Sigmoid colon (tissue), 7 donors: ENCODE data around the gene MYCBPAP. TPM values are rescaled to one million over a fixed set of nuclear protein-coding genes. Genes with fewer than 3 reads are reported as not detected.

ENCODE experiments used
- DNase-seq: peaks from one replicate; pipeline ENCODE4 v3.0.0-alpha.2; 2019
- H3K27ac ChIP-seq, 4 donors: fragments of 200-600 bp; sonication (generic); one replicate each; pipeline ENCODE4 v1.5.1; 2016 to 2019; ENCODE audit warnings: mild to moderate bottlenecking in 1 of 4
- H3K27me3 ChIP-seq, 3 donors: fragments of 200-600 bp; sonication (generic); one replicate each; pipeline ENCODE4 v1.5.1; 2019; ENCODE audit warnings: mild to moderate bottlenecking in 1 of 3
- H3K36me3 ChIP-seq, 4 donors: fragments of 200-600 bp; sonication (generic); one replicate each; pipeline ENCODE4 v1.5.1; 2016 to 2019
- H3K4me1 ChIP-seq, 4 donors: fragments of 200-600 bp; sonication (generic); one replicate each; pipeline ENCODE4 v1.5.1; 2017 to 2019
- H3K4me3 ChIP-seq, 4 donors: fragments of 200-600 bp; sonication (generic); one replicate each; pipeline ENCODE4 v1.5.1; 2017 to 2019; ENCODE audit warnings: mild to moderate bottlenecking in 2 of 4, moderate library complexity in 1 of 4
- H3K9me3 ChIP-seq, 4 donors: fragments of 200-600 bp in 3 of 4; sonication (generic) in 3 of 4; one replicate each; pipeline versions ENCODE4 v1.5.1 to v1.6.1; 2013 to 2019
- EP300 ChIP-seq, 4 donors: sonication (generic); formaldehyde crosslinking; IDR thresholded peaks; one replicate each; pipeline ENCODE4 v1.6.1; 2017; ENCODE audit warnings: antibody characterized with exemption in 4 of 4
- POLR2A ChIP-seq, 2 donors: fragments of 450-650 bp; IDR thresholded peaks; one replicate each; pipeline ENCODE4 v1.6.1; 2016; ENCODE audit warnings: antibody characterized with exemption in 2 of 2, mild to moderate bottlenecking in 2 of 2, moderate library complexity in 2 of 2
- POLR2AphosphoS5 ChIP-seq, 4 donors: sonication (generic); formaldehyde crosslinking; IDR thresholded peaks; one replicate each; pipeline ENCODE4 v1.6.1; 2017; ENCODE audit warnings: antibody characterized with exemption in 4 of 4
- WGBS, 2 donors: extraction: QIAGEN DNeasy Blood & Tissue Kit; methylation state at CpG; one replicate each; pipeline ENCODE4 v1.1.7; 2013; 5-methylcytosine and 5-hydroxymethylcytosine counted together
- intact Hi-C: fragments of 100-400 bp; cut with DNase I; formaldehyde crosslinking; loops from one replicate; pipeline ENCODE4 v1.15.1; 2023
- polyA plus RNA-seq, 3 donors: library from polyadenylated mRNA; stranded (reverse); fragments of 200-250 nt; gene quantifications; one replicate each; pipeline ENCODE4 v1.2.3, GENCODE V29; 2013
- total RNA-seq, 4 donors: library from RNA; depleted of rRNA; stranded (reverse); fragments of >200 nt; gene quantifications; one replicate each; pipeline ENCODE4 v1.1.0, GENCODE V29; 2016
- TF ChIP-seq, protein P1 (sequence below), 4 experiments: fragments of 450-650 bp in 3 of 4; fragments of 200-600 bp in 1 of 4; IDR thresholded peaks; one replicate each; pipeline ENCODE4 v1.5.1; 2016 to 2019; ENCODE audit warnings: antibody characterized with exemption in 4 of 4, mild to moderate bottlenecking in 3 of 4, moderate library complexity in 2 of 4
- donor health status: healthy with polysubstance abuse.
- donor health status: Bipolar disorder and iron deficiency.
- donor health status: healthy.

MYCBPAP gene
- total and polyA plus RNA-seq, 7 donors = 0.23 to 2.5 (median 1.7) TPM; not detected in 1

DNA sequence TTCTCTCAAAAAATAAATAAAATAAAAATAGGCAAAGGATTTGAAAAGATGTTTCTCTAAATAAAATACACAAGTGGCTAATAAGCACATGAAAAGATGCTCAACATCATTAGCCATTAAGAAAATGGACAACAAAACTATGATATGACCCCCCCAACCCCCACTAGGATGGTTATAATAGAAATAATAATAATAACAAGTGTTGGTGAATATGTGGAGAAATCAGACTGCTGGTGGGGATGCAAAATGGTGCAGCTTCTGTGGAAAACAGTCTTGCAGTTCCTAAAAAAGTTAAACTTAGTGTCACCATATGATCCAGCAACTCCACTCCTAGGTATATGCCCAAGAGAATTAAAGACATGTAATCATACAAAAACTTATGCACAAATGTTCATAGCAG lies 9.0 kb upstream of the MYCBPAP start:
- Histone ChIP-seq H3K27me3 (no peaks in the 10 kb centered on the region), H3K9me3 (no peaks in the 10 kb centered on the region), H3K36me3 (no peaks in the 10 kb centered on the region), H3K4me1 (no peaks in the 10 kb centered on the region), H3K4me3 (no peak overlapping the region), H3K27ac (no peak overlapping the region)
- TF ChIP-seq POLR2AphosphoS5 (IDR thresholded peaks at IDR 0.05) = no peak
- intact Hi-C loops = no loop called here
- DNase-seq = no peak

DNA sequence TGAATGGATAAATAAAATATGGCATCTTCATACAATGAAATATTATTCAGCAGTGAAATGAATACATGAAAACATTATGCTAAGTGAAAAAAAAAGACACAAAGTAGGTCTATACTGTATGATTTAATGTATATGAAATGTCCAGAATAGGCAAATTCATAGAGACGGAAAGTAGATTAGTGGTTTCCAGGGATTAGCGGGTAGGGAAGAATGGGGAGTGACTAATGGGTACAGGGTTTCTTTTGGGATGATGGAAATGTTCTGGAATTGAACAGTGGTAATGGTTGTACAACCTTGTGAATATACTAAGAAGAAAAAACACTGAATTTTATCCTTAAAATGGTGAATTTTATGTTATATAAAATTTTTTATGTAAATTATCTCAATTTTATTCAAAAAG lies 8.5 kb upstream of the MYCBPAP start:
- no peak overlapping the region for H3K4me3 ChIP-seq
- H3K27ac ChIP-seq = no peak overlapping the region
- no peaks in the 10 kb centered on the region for H3K9me3 ChIP-seq
- H3K4me1 ChIP-seq = no peaks in the 10 kb centered on the region
- DNase-seq = no peak
- H3K27me3 ChIP-seq = no peaks in the 10 kb centered on the region
- no peak for TF ChIP-seq POLR2A (IDR thresholded peaks at IDR 0.05)
- TF ChIP-seq, protein P1, sequence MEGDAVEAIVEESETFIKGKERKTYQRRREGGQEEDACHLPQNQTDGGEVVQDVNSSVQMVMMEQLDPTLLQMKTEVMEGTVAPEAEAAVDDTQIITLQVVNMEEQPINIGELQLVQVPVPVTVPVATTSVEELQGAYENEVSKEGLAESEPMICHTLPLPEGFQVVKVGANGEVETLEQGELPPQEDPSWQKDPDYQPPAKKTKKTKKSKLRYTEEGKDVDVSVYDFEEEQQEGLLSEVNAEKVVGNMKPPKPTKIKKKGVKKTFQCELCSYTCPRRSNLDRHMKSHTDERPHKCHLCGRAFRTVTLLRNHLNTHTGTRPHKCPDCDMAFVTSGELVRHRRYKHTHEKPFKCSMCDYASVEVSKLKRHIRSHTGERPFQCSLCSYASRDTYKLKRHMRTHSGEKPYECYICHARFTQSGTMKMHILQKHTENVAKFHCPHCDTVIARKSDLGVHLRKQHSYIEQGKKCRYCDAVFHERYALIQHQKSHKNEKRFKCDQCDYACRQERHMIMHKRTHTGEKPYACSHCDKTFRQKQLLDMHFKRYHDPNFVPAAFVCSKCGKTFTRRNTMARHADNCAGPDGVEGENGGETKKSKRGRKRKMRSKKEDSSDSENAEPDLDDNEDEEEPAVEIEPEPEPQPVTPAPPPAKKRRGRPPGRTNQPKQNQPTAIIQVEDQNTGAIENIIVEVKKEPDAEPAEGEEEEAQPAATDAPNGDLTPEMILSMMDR (IDR thresholded peaks at IDR 0.05) = no peak
- no peak for TF ChIP-seq EP300 (IDR thresholded peaks at IDR 0.05)
- no peak for TF ChIP-seq POLR2AphosphoS5 (IDR thresholded peaks at IDR 0.05)
- WGBS, 2 donors = 97% methylated on average over 2 of the region's 2 CpGs
- H3K36me3 ChIP-seq = no peaks in the 10 kb centered on the region
- intact Hi-C loops = no loop called here

DNA sequence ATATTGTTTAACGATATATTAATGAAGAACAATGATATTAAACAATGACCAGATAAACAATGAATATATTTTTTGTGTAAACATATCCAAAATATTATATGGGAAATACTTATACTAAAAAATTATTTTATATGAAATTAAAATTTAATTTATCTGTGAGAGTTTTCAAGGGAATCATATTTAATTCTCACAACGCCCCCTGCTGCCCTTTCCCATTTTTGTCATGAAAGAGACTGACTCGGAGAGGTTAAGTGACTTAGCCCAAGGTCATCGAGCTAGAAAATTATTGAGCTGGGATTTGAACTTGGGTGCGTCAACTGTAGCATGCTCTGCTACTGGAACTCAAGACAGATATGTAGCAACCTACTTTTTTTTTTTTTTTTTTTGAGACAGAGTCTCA lies 7.2 kb upstream of the MYCBPAP start:
- H3K27ac ChIP-seq = peak overlapping the region in 1 of 4 donors; percentile 28
- intact Hi-C loops = no loop called here
- H3K4me1 ChIP-seq = no peaks in the 10 kb centered on the region
- 23 to 38% methylated on average over 5 of the region's 5 CpGs for WGBS, 2 donors
- no peak overlapping the region for H3K4me3 ChIP-seq
- no peak for DNase-seq
- no peak for TF ChIP-seq POLR2AphosphoS5 (IDR thresholded peaks at IDR 0.05)
- TF ChIP-seq, protein P1 (IDR thresholded peaks at IDR 0.05) = no peak
- H3K36me3 ChIP-seq = no peaks in the 10 kb centered on the region
- no peaks in the 10 kb centered on the region for H3K9me3 ChIP-seq
- H3K27me3 ChIP-seq = no peaks in the 10 kb centered on the region

DNA sequence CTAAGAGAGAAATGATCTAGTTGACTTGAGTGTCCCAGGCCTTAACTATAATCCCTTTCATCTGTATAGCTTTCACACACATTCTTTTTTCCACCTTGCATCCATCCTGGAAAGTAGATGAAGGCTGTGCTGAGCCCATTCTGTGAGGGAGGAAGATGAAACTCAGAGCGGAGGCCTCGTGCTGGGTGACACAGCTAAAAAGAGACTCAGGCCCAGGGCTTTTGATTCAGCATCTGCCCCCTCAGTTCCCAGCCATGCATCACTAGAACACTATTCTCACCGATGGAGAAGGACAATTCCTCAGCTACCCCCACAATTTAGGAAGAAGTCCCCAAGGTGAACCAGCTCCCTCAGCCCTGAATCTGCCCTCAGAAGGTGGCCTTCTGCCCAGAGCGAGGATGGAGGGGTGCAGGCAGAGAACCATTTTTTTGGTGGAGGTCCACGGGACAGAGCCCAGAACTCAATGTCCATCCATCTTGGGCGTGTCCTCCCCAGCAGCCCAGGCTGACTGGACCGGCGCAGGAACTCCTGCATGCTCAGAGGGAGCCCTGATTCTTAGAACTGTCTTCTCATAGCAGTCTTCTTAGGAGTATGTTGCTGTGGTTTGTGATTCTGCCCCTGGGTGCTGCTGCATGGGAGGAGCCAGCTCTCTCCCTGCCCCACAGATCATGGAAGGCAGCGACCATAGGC lies 5.8 kb upstream of the MYCBPAP start:
- intact Hi-C loops = no loop called here
- TF ChIP-seq EP300 (IDR thresholded peaks at IDR 0.05) (no peak), POLR2AphosphoS5 (IDR thresholded peaks at IDR 0.05) (no peak), POLR2A (IDR thresholded peaks at IDR 0.05) (no peak)
- TF ChIP-seq, protein P1 (IDR thresholded peaks at IDR 0.05) = no peak
- 77 to 87% methylated on average over 9 of the region's 9 CpGs for WGBS, 2 donors
- H3K36me3 ChIP-seq = no peaks in the 10 kb centered on the region
- H3K4me1 ChIP-seq = no peaks in the 10 kb centered on the region
- H3K27ac ChIP-seq = peak overlapping the region in 2 of 4 donors; percentile 31 to 32
- H3K27me3 ChIP-seq = no peaks in the 10 kb centered on the region
- DNase-seq = no peak
- no peak overlapping the region for H3K4me3 ChIP-seq
- H3K9me3 ChIP-seq = no peaks in the 10 kb centered on the region

DNA sequence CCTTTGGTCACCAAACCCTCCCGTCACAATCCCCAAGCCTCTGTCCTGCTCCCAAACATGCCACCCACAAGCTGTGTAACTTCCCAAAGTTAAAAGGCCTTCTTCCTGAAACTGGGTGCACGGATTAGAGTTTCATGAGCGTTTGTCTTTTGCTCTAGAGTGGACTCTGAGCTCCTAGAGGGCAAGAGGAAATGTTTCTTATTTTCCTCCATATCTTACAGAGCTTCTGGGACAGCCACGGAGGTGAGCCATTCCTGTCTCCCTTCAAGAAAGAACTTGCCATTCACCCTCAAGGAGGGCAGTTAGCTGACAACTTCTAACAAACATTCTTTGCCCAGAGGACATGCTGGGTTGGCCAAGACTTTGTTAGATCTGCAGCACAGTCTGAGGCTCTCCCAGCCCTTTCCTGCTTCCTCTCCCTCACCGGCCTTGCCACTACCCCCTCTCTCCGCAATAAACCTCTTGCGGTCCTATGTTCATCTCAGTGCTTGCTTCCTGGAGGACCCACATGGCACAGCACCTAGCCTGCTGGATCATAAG lies 2.6 kb upstream of the MYCBPAP start:
- intact Hi-C loops = no loop called here

More for the DNA sequence above, 2.6 kb upstream of the MYCBPAP start:
- TF ChIP-seq POLR2A (IDR thresholded peaks at IDR 0.05) = no peak
- TF ChIP-seq EP300 (IDR thresholded peaks at IDR 0.05) = no peak
- TF ChIP-seq POLR2AphosphoS5 (IDR thresholded peaks at IDR 0.05) = no peak
- TF ChIP-seq, protein P1 (IDR thresholded peaks at IDR 0.05) = no peak
- H3K36me3 ChIP-seq = no peaks in the 10 kb centered on the region
- WGBS, 2 donors = 49 to 67% methylated on average over 7 of the region's 7 CpGs
- no peaks in the 10 kb centered on the region for H3K27me3 ChIP-seq
- no peak overlapping the region for H3K27ac ChIP-seq
- peaks cover 0 to 16% (median 8%) of the 10 kb centered on the region in 4 donors for H3K4me1 ChIP-seq
- no peak for DNase-seq
- no peak overlapping the region for H3K4me3 ChIP-seq
- H3K9me3 ChIP-seq = no peaks in the 10 kb centered on the region
